MM.1S (cell line): ENCODE data around the gene HMGN1.
A peak's percentile ranks its signal among the peaks of the same experiment; 100 is the strongest.

Experiments
- DNase-seq: peaks from one replicate; pipeline ENCODE4 v3.0.0-alpha.2; 2015
- H2AFZ ChIP-seq: fragments of 300-600 bp; sonication (generic); 2 replicates; pipeline ENCODE4 v1.6.0; 2016; ENCODE audit warnings: antibody characterized with exemption, low read length
- H3F3A ChIP-seq: fragments of 300-600 bp; sonication (generic); 2 replicates; pipeline ENCODE4 v1.6.1; 2016; ENCODE audit warnings: mild to moderate bottlenecking, antibody characterized with exemption, low read length, moderate library complexity, mixed read lengths; ENCODE audit not compliant: insufficient read depth
- H3K27ac ChIP-seq: fragments of 300-600 bp; sonication (generic); 2 replicates; pipeline ENCODE4 v1.5.1; 2016; ENCODE audit warnings: mild to moderate bottlenecking, low read length
- H3K27me3 ChIP-seq: fragments of 300-600 bp; sonication (generic); replicated peaks from 2 replicates; pipeline ENCODE4 v1.6.0; 2016; ENCODE audit warnings: low read length; ENCODE audit not compliant: insufficient read depth
- H3K36me3 ChIP-seq: fragments of 300-600 bp; sonication (generic); replicated peaks from 2 replicates; pipeline ENCODE4 v1.6.1; 2016; ENCODE audit warnings: mild to moderate bottlenecking, low read length, mixed read lengths; ENCODE audit not compliant: insufficient read depth
- H3K4me1 ChIP-seq: fragments of 300-600 bp; sonication (generic); 2 replicates; pipeline ENCODE4 v1.6.1; 2016; ENCODE audit warnings: low read length, mixed read lengths
- H3K4me2 ChIP-seq: fragments of 300-600 bp; sonication (generic); 2 replicates; pipeline ENCODE4 v1.6.0; 2016; ENCODE audit warnings: low read depth, low read length
- H3K4me3 ChIP-seq: fragments of 300-600 bp; sonication (generic); 2 replicates; pipeline ENCODE4 v1.5.1; 2016; ENCODE audit warnings: low read length, mixed read lengths
- H3K79me2 ChIP-seq: fragments of 300-600 bp; sonication (generic); 2 replicates; pipeline ENCODE4 v1.6.1; 2016; ENCODE audit warnings: mixed run types, low read length, mixed read lengths
- H3K9ac ChIP-seq: fragments of 300-600 bp; sonication (generic); 2 replicates; pipeline ENCODE4 v1.6.1; 2016; ENCODE audit warnings: low read length, mixed read lengths
- H3K9me2 ChIP-seq: fragments of 300-600 bp; sonication (generic); replicated peaks from 2 replicates; pipeline ENCODE4 v1.6.1; 2016; ENCODE audit warnings: mild to moderate bottlenecking, low read length, mixed read lengths; ENCODE audit not compliant: insufficient read depth
- H3K9me3 ChIP-seq: fragments of 300-600 bp; sonication (generic); replicated peaks from 2 replicates; pipeline ENCODE4 v1.6.1; 2016; ENCODE audit warnings: mild to moderate bottlenecking, low read length, mixed read lengths; ENCODE audit not compliant: insufficient read depth
- H4K20me1 ChIP-seq: fragments of 300-600 bp; sonication (generic); 2 replicates; pipeline ENCODE4 v1.6.1; 2016; ENCODE audit warnings: mild to moderate bottlenecking, low read length, moderate library complexity, mixed read lengths; ENCODE audit not compliant: insufficient read depth
- EZH2 ChIP-seq: fragments of 300-600 bp; sonication (generic); optimal IDR thresholded peaks from 2 replicates; pipeline ENCODE3; 2017; ENCODE audit warnings: low read depth, mild to moderate bottlenecking, antibody characterized with exemption, low read length, mixed read lengths
- EZH2phosphoT487 ChIP-seq: fragments of 300-600 bp; sonication (generic); IDR thresholded peaks from 2 replicates; pipeline ENCODE4 v1.6.1; 2018; ENCODE audit warnings: antibody characterized with exemption, low read length
- TF ChIP-seq, protein P1 (sequence below): fragments of 300-600 bp; sonication (generic); IDR thresholded peaks from 2 replicates; pipeline ENCODE4 v1.5.1; 2016; ENCODE audit warnings: antibody characterized with exemption, low read length, mixed read lengths

HMGN1 gene

GRCh38 chr21:39381009-39381408 lies 32.1 kb upstream of the HMGN1 start:
- Histone ChIP-seq H3K9ac (no peak overlapping the region; the same call in 1 of the 2 replicates), H3K4me1 (peaks cover 6% of the 10 kb centered on the region; the same call in 1 of the 2 replicates), H3K27ac (no peak overlapping the region), H3K36me3 (no peaks in the 10 kb centered on the region), H3K27me3 (no peaks in the 10 kb centered on the region), H4K20me1 (no peaks in the 10 kb centered on the region), H3K9me3 (no peaks in the 10 kb centered on the region), H3K4me3 (peak overlapping the region; percentile 82), H3K4me2 (peak overlapping the region; percentile 82), H3K9me2 (no peaks in the 10 kb centered on the region), H2AFZ (peak overlapping the region; percentile 93; the same call in 1 of the 2 replicates), H3F3A (no peaks in the 10 kb centered on the region), H3K79me2 (peaks cover 19% of the 10 kb centered on the region; the same call in 1 of the 2 replicates)
- TF ChIP-seq, protein P1, sequence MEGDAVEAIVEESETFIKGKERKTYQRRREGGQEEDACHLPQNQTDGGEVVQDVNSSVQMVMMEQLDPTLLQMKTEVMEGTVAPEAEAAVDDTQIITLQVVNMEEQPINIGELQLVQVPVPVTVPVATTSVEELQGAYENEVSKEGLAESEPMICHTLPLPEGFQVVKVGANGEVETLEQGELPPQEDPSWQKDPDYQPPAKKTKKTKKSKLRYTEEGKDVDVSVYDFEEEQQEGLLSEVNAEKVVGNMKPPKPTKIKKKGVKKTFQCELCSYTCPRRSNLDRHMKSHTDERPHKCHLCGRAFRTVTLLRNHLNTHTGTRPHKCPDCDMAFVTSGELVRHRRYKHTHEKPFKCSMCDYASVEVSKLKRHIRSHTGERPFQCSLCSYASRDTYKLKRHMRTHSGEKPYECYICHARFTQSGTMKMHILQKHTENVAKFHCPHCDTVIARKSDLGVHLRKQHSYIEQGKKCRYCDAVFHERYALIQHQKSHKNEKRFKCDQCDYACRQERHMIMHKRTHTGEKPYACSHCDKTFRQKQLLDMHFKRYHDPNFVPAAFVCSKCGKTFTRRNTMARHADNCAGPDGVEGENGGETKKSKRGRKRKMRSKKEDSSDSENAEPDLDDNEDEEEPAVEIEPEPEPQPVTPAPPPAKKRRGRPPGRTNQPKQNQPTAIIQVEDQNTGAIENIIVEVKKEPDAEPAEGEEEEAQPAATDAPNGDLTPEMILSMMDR, result no peak
- no peak for DNase-seq

- Histone ChIP-seq H3K79me2 (peaks cover 12% of the 10 kb centered on the region; the same call in 1 of the 2 replicates), H3K4me1 (peaks cover 6% of the 10 kb centered on the region; the same call in 1 of the 2 replicates), H2AFZ (peak overlapping the region; percentile 93), H3K9me2 (no peaks in the 10 kb centered on the region), H3K36me3 (no peaks in the 10 kb centered on the region), H3K4me2 (peak overlapping the region; percentile 82), H3K4me3 (peak overlapping the region; percentile 82), H3K27me3 (no peaks in the 10 kb centered on the region), H3K27ac (peak overlapping the region; percentile 13; the same call in 1 of the 2 replicates), H3K9ac (peak overlapping the region; percentile 77), H3K9me3 (no peaks in the 10 kb centered on the region), H4K20me1 (no peaks in the 10 kb centered on the region), H3F3A (no peaks in the 10 kb centered on the region)
- DNase-seq, result peak; percentile 97
- no peak for TF ChIP-seq EZH2phosphoT487
- no peak for TF ChIP-seq EZH2
- TF ChIP-seq, protein P1, result no peak
Measured at GRCh38 chr21:39379986-39380891, 31.4 kb upstream of the HMGN1 start.

- no peak overlapping the region for H3K4me3 ChIP-seq
- no peak overlapping the region for H3K4me2 ChIP-seq
- H4K20me1 ChIP-seq, result no peaks in the 10 kb centered on the region
- TF ChIP-seq, protein P1, result no peak
- no peak for TF ChIP-seq EZH2
- TF ChIP-seq EZH2phosphoT487, result no peak
- no peak for DNase-seq
- H2AFZ ChIP-seq, result no peak overlapping the region
- no peaks in the 10 kb centered on the region for H3F3A ChIP-seq
- no peak overlapping the region for H3K9ac ChIP-seq
- H3K27ac ChIP-seq, result no peak overlapping the region
- no peaks in the 10 kb centered on the region for H3K27me3 ChIP-seq
- H3K79me2 ChIP-seq, result peaks cover 8% of the 10 kb centered on the region; the same call in 1 of the 2 replicates
- H3K36me3 ChIP-seq, result no peaks in the 10 kb centered on the region
- no peaks in the 10 kb centered on the region for H3K9me2 ChIP-seq
- peaks cover 6% of the 10 kb centered on the region; the same call in 1 of the 2 replicates for H3K4me1 ChIP-seq
- no peaks in the 10 kb centered on the region for H3K9me3 ChIP-seq
Measured at GRCh38 chr21:39377444-39378050, 28.7 kb upstream of the HMGN1 start.
